Lung (tissue), 12 donors: ENCODE results near the gene ZNF513. TPM values are rescaled to one million over a fixed set of nuclear protein-coding genes. Genes with fewer than 3 reads are reported as not detected.
"Not testable (repeated sequence)": the region's sequence is repeated elsewhere in the genome, so short reads cannot be mapped to it uniquely, and the experiment has no call there.

ENCODE experiments used
- ATAC-seq: fragments of 200-7000 bp; cut with Tn5 transposase; one replicate; pipeline ENCODE4 v1.9.1; 2020; ENCODE audit warnings: moderate number of reproducible peaks; ENCODE audit not compliant: insufficient read depth, low FRiP score
- DNase-seq, 3 donors: peaks; one replicate each; pipeline ENCODE4 v3.0.0-alpha.2; 2013 to 2017
- H3K27ac ChIP-seq, 2 donors: one replicate each; pipeline ENCODE4 v1.5.1; 2013; ENCODE audit warnings: mild to moderate bottlenecking in 2 of 2, moderate library complexity in 2 of 2, control low read depth in 1 of 2, inconsistent platforms in 1 of 2, low read depth in 1 of 2, low read length in 1 of 2
- H3K27me3 ChIP-seq, 3 donors: one replicate each; pipeline ENCODE4 v1.5.1; 2013; ENCODE audit warnings: low read length in 2 of 3; ENCODE audit not compliant: control insufficient read depth in 3 of 3, insufficient read depth in 3 of 3
- H3K36me3 ChIP-seq, 4 donors: one replicate each; pipeline ENCODE4 v1.5.1; 2013; ENCODE audit warnings: low read length in 4 of 4, mild to moderate bottlenecking in 1 of 4, moderate library complexity in 1 of 4; ENCODE audit not compliant: control insufficient read depth in 4 of 4, insufficient read depth in 4 of 4
- H3K4me1 ChIP-seq, 5 donors: one replicate each; pipeline ENCODE4 v1.5.1; 2013; ENCODE audit warnings: low read length in 5 of 5, mild to moderate bottlenecking in 2 of 5, moderate library complexity in 1 of 5; ENCODE audit not compliant: control insufficient read depth in 5 of 5, insufficient read depth in 5 of 5
- H3K4me3 ChIP-seq: one replicate; pipeline ENCODE4 v1.5.1; 2013; ENCODE audit warnings: mild to moderate bottlenecking, control low read depth, moderate library complexity
- H3K9ac ChIP-seq, 2 donors: one replicate each; pipeline ENCODE4 v1.5.1; 2013; ENCODE audit warnings: low read length in 2 of 2, control low read depth in 1 of 2; ENCODE audit not compliant: insufficient read depth in 1 of 2
- H3K9me3 ChIP-seq, 4 donors: one replicate each; pipeline ENCODE4 v1.5.1; 2013; ENCODE audit warnings: low read length in 3 of 4, mild to moderate bottlenecking in 1 of 4, moderate library complexity in 1 of 4; ENCODE audit not compliant: control insufficient read depth in 4 of 4, insufficient read depth in 3 of 4
- CTCF ChIP-seq: IDR thresholded peaks from 2 replicates; pipeline ENCODE4 v1.5.1; 2012; ENCODE audit warnings: mild to moderate bottlenecking; ENCODE audit errors: control extremely low read depth, extremely low read depth
- WGBS, 2 donors: extraction: QIAGEN DNeasy Blood & Tissue Kit; methylation state at CpG; one replicate each; pipeline ENCODE4 v1.1.7; 2013; 5-methylcytosine and 5-hydroxymethylcytosine counted together
- polyA plus RNA-seq, 2 donors: library from polyadenylated mRNA; stranded (reverse); fragments of 200-250 nt; gene quantifications; one replicate each; pipeline ENCODE4 v1.2.1, GENCODE V29; 2013
- total RNA-seq, 2 donors: library from RNA; depleted of rRNA in 1 of 2; stranded (reverse); fragments of >200 nt in 1 of 2; gene quantifications; one replicate each; pipeline ENCODE4 v1.2.1, GENCODE V29; 2014 to 2021
- donor health status: control.
- donor health status: control.
- donor health status: Bipolar disorder and iron deficiency.
- donor health status: healthy.
- donor health status: DM: yes; HTN: yes; CAD: no.

Gene ZNF513
- total and polyA plus RNA-seq, 4 donors, result 8.0 to 22.2 (median 21.3) TPM

- Histone ChIP-seq H3K9ac (no peak overlapping the region), H3K27ac (no peak overlapping the region), H3K27me3 (no peaks in the 10 kb centered on the region), H3K4me3 (no peak overlapping the region), H3K36me3 (peaks cover 0 to 5% (median 2%) of the 10 kb centered on the region in 4 donors), H3K4me1 (peaks cover 0 to 16% (median 4%) of the 10 kb centered on the region in 5 donors), H3K9me3 (no peaks in the 10 kb centered on the region)
- WGBS, 2 donors, result 71 to 72% methylated on average over 7 of the region's 7 CpGs
- DNase-seq (no peak), ATAC-seq (no peak)
- TF ChIP-seq CTCF, result no peak
Measured at GRCh38 chr2:27353762-27354596, 26.6 kb downstream of the ZNF513 start.

- H3K9ac ChIP-seq, H3K27me3 ChIP-seq, ATAC-seq, H3K4me3 ChIP-seq, H3K36me3 ChIP-seq, H3K9me3 ChIP-seq, H3K27ac ChIP-seq, DNase-seq: not testable (repeated sequence)
- WGBS, 2 donors, result 94 to 96% methylated on average over 5 of the region's 5 CpGs
- peaks cover 0 to 16% (median 4%) of the 10 kb centered on the region in 5 donors for H3K4me1 ChIP-seq
Measured at GRCh38 chr2:27353386-27353761, 27.2 kb downstream of the ZNF513 start.

GRCh38 chr2:27351802-27352598 lies 28.5 kb downstream of the ZNF513 start:
- H3K4me1 ChIP-seq, result peaks cover 0 to 7% (median 5%) of the 10 kb centered on the region in 5 donors
- H3K4me3 ChIP-seq, result no peak overlapping the region
- no peak for TF ChIP-seq CTCF
- ATAC-seq (no peak), DNase-seq (no peak)
- no peaks in the 10 kb centered on the region for H3K27me3 ChIP-seq
- H3K9me3 ChIP-seq, result no peaks in the 10 kb centered on the region
- H3K36me3 ChIP-seq, result peaks cover 0 to 5% (median 2%) of the 10 kb centered on the region in 4 donors
- WGBS, 2 donors, result 81 to 91% methylated on average over 6 of the region's 6 CpGs
- H3K9ac ChIP-seq, result no peak overlapping the region
- H3K27ac ChIP-seq, result no peak overlapping the region

- Histone ChIP-seq H3K9me3 (no peaks in the 10 kb centered on the region), H3K36me3 (peaks cover 0 to 5% (median 0%) of the 10 kb centered on the region in 4 donors), H3K27ac (no peak overlapping the region), H3K27me3 (no peaks in the 10 kb centered on the region), H3K4me3 (no peak overlapping the region), H3K4me1 (peaks cover 0 to 4% (median 0%) of the 10 kb centered on the region in 5 donors), H3K9ac (no peak overlapping the region)
- ATAC-seq (no peak), DNase-seq (no peak)
- TF ChIP-seq CTCF, result no peak
- WGBS, 2 donors, result 86 to 91% methylated on average over 7 of the region's 7 CpGs
Measured at GRCh38 chr2:27350106-27350693, 30.3 kb downstream of the ZNF513 start.
